GM11168 (cell line): Measurements from ENCODE around the gene TMEM266.
"Not testable (repeated sequence)": the region's sequence is repeated elsewhere in the genome, so short reads cannot be mapped to it uniquely, and the experiment has no call there.

ENCODE experiments used
- in situ Hi-C: fragments of 300-500 bp; cut with MboI; formaldehyde crosslinking; loops from one replicate; pipeline ENCODE4 v1.12.0; 2022; ENCODE audit warnings: low sequenced_read_pairs; ENCODE audit not compliant: unreplicated experiment

Gene TMEM266, protein sequence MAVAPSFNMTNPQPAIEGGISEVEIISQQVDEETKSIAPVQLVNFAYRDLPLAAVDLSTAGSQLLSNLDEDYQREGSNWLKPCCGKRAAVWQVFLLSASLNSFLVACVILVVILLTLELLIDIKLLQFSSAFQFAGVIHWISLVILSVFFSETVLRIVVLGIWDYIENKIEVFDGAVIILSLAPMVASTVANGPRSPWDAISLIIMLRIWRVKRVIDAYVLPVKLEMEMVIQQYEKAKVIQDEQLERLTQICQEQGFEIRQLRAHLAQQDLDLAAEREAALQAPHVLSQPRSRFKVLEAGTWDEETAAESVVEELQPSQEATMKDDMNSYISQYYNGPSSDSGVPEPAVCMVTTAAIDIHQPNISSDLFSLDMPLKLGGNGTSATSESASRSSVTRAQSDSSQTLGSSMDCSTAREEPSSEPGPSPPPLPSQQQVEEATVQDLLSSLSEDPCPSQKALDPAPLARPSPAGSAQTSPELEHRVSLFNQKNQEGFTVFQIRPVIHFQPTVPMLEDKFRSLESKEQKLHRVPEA

GRCh38 chr15:76059320-76060117, at the start of gene TMEM266:
Gene TMEM266, plus strand, starts transcription at chr15:76059985. Its CDS starts 74,279 bp downstream, at chr15:76134264.
- in situ Hi-C loops = loop anchor here (5.0 kb wide), 1 partner anchor 88 kb away; no protein-coding TSS in a partner anchor

DNA sequence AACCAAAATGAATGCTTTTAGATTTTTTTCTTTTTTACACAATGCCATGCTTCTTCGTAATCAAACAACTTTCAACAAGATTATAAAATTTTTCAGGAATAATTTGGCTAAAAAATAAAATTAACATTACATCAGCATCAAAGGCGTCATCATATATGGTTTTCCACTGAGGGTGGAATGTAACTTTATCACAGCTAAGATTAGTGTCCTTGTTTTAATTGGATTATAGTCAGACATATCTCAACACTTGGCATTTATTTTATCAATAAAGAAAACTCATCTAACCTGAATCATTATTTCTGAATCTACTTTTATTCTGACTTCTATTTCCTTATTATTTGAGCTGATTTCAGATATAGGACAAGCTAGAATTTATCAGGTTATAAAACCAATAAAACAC, 49.2 kb upstream of the TMEM266 start:
- in situ Hi-C loops = no loop called here

GRCh38 chr15:76011627-76012551, 47.9 kb upstream of the TMEM266 start, which contains the start of gene NRG4:
Gene NRG4, minus strand, starts transcription at chr15:76012424. Its CDS starts 1,194 bp downstream, at chr15:76011230.
- in situ Hi-C loops = no loop called here

- in situ Hi-C loops = not testable (repeated sequence)
These were observed 46.3 kb upstream of the TMEM266 start for GRCh38 chr15:76013470-76013869.

DNA sequence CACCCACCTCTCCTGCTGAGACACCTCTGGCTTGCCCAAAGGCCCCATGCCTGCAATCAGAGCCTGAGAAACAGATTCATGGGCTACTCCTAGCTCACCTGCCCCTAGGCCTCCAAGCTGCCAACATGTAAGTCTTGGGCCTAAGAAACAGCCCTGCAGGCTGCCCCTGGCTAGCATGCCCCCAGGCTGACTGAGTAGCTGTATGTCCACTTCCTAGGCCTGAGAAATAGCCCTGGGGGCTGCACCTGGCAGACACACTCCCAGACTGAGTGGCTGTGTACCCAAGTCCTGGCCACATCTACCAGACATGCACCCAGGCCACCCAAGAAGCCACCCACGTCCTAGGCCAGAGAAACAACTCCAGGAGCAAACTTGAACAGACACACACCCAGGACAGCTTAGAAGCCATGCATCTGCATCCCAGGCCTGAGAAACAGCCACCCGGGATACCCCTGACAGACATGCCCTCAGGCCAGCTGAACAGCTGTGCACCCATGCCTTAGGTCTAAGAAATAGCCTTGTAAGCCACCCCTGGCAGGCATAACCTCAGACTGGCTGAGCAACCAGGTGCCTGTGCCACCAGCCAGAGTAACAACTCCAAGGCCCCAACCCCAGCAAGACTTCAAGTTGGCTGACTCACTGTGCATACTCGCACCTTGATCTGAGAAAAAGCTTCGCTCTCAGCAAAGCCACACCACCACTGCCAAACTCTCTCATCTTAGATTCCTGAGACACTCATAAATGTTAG, 35.6 kb upstream of the TMEM266 start:
- in situ Hi-C loops = no loop called here

DNA sequence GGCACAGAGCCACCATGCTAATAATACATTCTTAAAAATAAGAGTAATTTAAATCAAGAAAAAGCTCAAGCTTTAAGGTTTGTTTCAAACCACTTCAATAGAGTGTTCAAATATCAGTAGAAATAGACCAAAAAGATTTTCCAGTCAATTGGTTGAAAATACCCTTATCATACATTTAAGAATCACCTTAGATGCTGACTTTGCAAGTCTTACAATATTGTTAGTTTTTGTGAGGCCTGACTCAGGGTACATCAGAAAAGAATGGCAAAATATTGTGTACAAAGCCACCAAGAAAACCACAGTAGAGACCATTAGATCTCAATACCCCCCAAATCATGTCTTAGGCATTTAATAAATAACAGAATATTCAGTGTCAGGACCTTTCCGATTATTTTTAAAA, 27.7 kb upstream of the TMEM266 start:
- in situ Hi-C loops = no loop called here

DNA sequence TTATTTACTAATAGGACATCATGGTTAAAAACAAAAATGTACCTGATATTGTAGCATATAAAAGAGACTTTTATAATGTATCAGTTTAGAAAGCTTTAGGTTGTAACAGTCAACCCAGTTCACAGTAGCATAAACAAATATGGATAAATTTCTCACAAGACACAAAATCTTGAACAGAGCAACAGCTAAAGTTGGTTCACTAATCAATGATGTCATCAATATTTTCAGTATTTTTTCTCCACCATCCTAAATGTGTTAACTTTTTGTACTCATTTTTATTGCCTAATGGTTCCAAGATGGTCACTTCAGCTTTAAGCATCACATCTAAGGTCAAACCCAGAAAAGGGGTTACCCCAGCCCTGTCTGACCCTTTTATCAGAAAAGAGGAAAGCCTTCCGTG, 26.3 kb upstream of the TMEM266 start:
- in situ Hi-C loops = no loop called here

- in situ Hi-C loops = no loop called here
These were observed 25.7 kb upstream of the TMEM266 start for GRCh38 chr15:76034111-76034510.

GRCh38 chr15:76035593-76035992, 24.2 kb upstream of the TMEM266 start:
- in situ Hi-C loops = no loop called here

- in situ Hi-C loops = no loop called here
These were observed 21.3 kb upstream of the TMEM266 start for GRCh38 chr15:76038512-76038911.

GRCh38 chr15:76054201-76054600, 5.6 kb upstream of the TMEM266 start:
- in situ Hi-C loops = not testable (repeated sequence)

GRCh38 chr15:76056931-76057330, 2.9 kb upstream of the TMEM266 start:
- in situ Hi-C loops = loop anchor here (5.0 kb wide), 1 partner anchor 90 kb away; no protein-coding TSS in a partner anchor

GRCh38 chr15:76057332-76058000, 2.3 kb upstream of the TMEM266 start:
- in situ Hi-C loops = loop anchor here (5.0 kb wide), 1 partner anchor 90 kb away; no protein-coding TSS in a partner anchor

DNA sequence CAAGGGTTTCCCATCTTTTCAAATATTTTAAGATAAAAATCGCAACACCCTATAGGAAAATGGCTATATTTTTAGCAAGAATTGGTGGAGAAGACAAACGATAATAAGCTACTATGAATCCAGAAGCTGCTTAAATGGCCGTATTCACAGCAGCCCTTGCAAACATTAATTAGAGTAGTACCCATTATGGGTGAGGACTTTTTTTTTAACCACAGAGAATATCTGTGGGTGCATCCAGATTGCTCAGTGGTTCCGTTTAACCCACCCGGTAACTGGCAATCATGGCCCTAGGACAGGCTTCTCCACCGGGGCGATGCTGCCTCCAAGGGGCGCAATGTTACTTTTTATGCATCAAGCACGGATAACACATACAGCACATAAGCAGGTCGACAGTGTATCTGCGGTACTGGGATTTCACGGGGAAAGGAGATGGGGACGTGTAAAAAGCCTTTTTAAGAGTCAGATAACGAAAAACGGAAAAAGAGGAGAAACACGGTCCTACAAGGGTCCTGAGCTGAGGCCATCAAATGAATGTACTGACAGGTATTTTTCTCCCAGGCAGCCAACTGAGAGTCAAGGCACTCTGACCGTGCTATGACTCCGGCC, 968 bp upstream of the TMEM266 start:
- in situ Hi-C loops = loop anchor here (5.0 kb wide), 1 partner anchor 88 kb away; no protein-coding TSS in a partner anchor

- in situ Hi-C loops = no loop called here
These were observed 569 bp downstream of the TMEM266 start for GRCh38 chr15:76060118-76060989.

DNA sequence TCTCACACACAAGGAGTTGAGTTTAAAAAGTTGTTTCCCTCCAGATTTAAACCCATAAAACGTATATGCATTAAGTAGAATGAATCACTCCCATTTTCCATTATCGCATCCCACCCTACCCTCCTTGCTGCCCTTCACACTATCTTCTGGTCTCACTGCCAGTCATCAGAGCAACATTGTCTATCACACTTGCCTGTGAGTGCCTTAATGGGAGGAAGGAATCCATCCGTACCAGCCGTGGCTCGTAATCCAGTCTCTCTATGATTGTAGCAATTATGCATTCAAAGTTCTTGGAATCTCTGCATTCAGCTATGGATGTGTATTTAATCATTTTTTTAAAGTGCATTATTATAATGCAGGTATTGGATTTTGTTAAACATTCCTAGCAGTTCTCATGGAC, 1.9 kb downstream of the TMEM266 start:
- in situ Hi-C loops = no loop called here

DNA sequence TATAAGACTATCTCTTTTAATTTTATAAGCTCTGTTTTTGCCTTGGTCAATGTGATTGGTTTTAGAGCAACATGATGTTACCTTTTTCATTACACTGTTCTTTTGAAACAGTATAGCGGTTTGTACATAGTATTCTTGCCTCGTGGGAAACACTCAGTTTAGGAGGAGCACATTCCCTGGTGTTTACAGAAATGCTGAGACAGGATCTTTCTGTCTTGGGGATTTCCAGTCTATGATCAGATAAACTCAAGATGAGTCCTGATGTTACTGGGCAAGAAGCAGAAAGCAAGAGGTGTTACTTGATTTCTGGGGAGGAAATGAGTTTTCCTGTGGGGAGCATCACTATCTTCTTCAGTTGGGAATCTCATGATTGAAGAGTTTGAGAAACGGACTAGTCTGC, 2.5 kb downstream of the TMEM266 start:
- in situ Hi-C loops = no loop called here
